Mesendoderm (in vitro differentiated cells): Measurements from ENCODE around the gene CMTR1.

Experiments
- DNase-seq: peaks from one replicate; pipeline ENCODE4 v3.0.0; 2013
- H2AK5ac ChIP-seq: 2 replicates; pipeline ENCODE4 v1.6.1; 2013; ENCODE audit warnings: low read length, inconsistent platforms
- H2BK120ac ChIP-seq: 2 replicates; pipeline ENCODE4 v1.6.1; 2013; ENCODE audit warnings: low read depth, mild to moderate bottlenecking, low read length, moderate library complexity, mixed read lengths
- H2BK15ac ChIP-seq: replicated peaks from 2 replicates; pipeline ENCODE4 v1.6.1; 2013; ENCODE audit warnings: low read depth, mild to moderate bottlenecking, moderate library complexity
- H2BK5ac ChIP-seq: 2 replicates; pipeline ENCODE4 v1.6.1; 2013; ENCODE audit warnings: low read length, inconsistent platforms
- H3K18ac ChIP-seq: 2 replicates; pipeline ENCODE4 v1.6.1; 2013; ENCODE audit warnings: mild to moderate bottlenecking, low read length, mixed read lengths
- H3K23ac ChIP-seq: one replicate; pipeline ENCODE4 v1.6.1; 2013; ENCODE audit warnings: low read length
- H3K27ac ChIP-seq: 2 replicates; pipeline ENCODE4 v1.5.1; 2013; ENCODE audit warnings: low read depth, mild to moderate bottlenecking, inconsistent platforms, low read length, moderate library complexity
- H3K27me3 ChIP-seq: 2 replicates; pipeline ENCODE4 v1.6.1; 2013; ENCODE audit warnings: low read length, control low read depth, mild to moderate bottlenecking, inconsistent platforms; ENCODE audit not compliant: insufficient read depth, poor library complexity
- H3K36me3 ChIP-seq: 2 replicates; pipeline ENCODE4 v1.6.1; 2013; ENCODE audit warnings: low read length, inconsistent platforms; ENCODE audit not compliant: control insufficient read depth, insufficient read depth
- H3K4ac ChIP-seq: one replicate; pipeline ENCODE4 v1.6.1; 2013; ENCODE audit warnings: low read depth, mild to moderate bottlenecking, low read length, moderate library complexity
- H3K4me1 ChIP-seq: 2 replicates; pipeline ENCODE4 v1.6.1; 2013; ENCODE audit warnings: low read depth, low read length, inconsistent platforms; ENCODE audit not compliant: control insufficient read depth
- H3K4me2 ChIP-seq: 2 replicates; pipeline ENCODE4 v1.6.1; 2013; ENCODE audit warnings: low read length
- H3K4me3 ChIP-seq: 2 replicates; pipeline ENCODE4 v1.5.1; 2013; ENCODE audit warnings: mild to moderate bottlenecking, low read length
- H3K56ac ChIP-seq: one replicate; pipeline ENCODE4 v1.6.1; 2013; ENCODE audit warnings: low read length
- H3K79me1 ChIP-seq: 2 replicates; pipeline ENCODE4 v1.6.1; 2013; ENCODE audit warnings: low read length, inconsistent platforms
- H3K79me2 ChIP-seq: 2 replicates; pipeline ENCODE4 v1.6.1; 2013; ENCODE audit warnings: mild to moderate bottlenecking, low read length; ENCODE audit not compliant: control insufficient read depth, insufficient read depth
- H3K9ac ChIP-seq: 2 replicates; pipeline ENCODE4 v1.6.1; 2013; ENCODE audit warnings: low read length, inconsistent platforms
- H4K5ac ChIP-seq: one replicate; pipeline ENCODE4 v1.6.1; 2013; ENCODE audit warnings: low read length
- H4K8ac ChIP-seq: one replicate; pipeline ENCODE4 v1.6.1; 2013; ENCODE audit warnings: low read depth, mild to moderate bottlenecking, control low read depth, low read length, moderate library complexity
- WGBS: extraction: QIAGEN DNeasy Blood & Tissue Kit; methylation state at CpG from one replicate; pipeline ENCODE4 v1.1.7; 2013; ENCODE audit warnings: low lambda C conversion rate, missing lambda C conversion rate; ENCODE audit not compliant: insufficient coverage; ENCODE audit errors: extremely low coverage; 5-methylcytosine and 5-hydroxymethylcytosine counted together

The CMTR1 gene

GRCh38 chr6:37479266-37479854 lies 46.3 kb downstream of the CMTR1 start:
- no CpG with 5 or more reads among the region's 6 CpGs for WGBS
- Histone ChIP-seq H3K27me3 (no peaks in the 10 kb centered on the region), H3K27ac (no peak overlapping the region)

GRCh38 chr6:37480118-37480736 lies 47.2 kb downstream of the CMTR1 start:
- no peak overlapping the region for H2BK15ac ChIP-seq
- no peaks in the 10 kb centered on the region for H3K4me1 ChIP-seq
- no peak overlapping the region for H2BK120ac ChIP-seq
- no CpG with 5 or more reads among the region's 1 CpG for WGBS
- H2AK5ac ChIP-seq, result no peak overlapping the region
- no peak overlapping the region for H3K18ac ChIP-seq
- no peaks in the 10 kb centered on the region for H3K27me3 ChIP-seq
- no peak overlapping the region for H3K9ac ChIP-seq
- H3K79me1 ChIP-seq, result no peaks in the 10 kb centered on the region
- no peak overlapping the region for H3K4me3 ChIP-seq
- no peaks in the 10 kb centered on the region for H3K79me2 ChIP-seq
- DNase-seq, result no peak
- no peak overlapping the region for H3K27ac ChIP-seq
- no peak overlapping the region for H3K56ac ChIP-seq
- no peak overlapping the region for H2BK5ac ChIP-seq
- no peak overlapping the region for H3K23ac ChIP-seq
- H3K36me3 ChIP-seq, result peaks cover 7% of the 10 kb centered on the region
- no peak overlapping the region for H4K8ac ChIP-seq
- no peak overlapping the region for H3K4ac ChIP-seq
- H4K5ac ChIP-seq, result no peak overlapping the region
- no peak overlapping the region for H3K4me2 ChIP-seq

More at GRCh38 chr6:37479266-37479854, 46.3 kb downstream of the CMTR1 start:
- no peak overlapping the region for H4K5ac ChIP-seq
- H3K4me3 ChIP-seq, result no peak overlapping the region
- H3K23ac ChIP-seq, result no peak overlapping the region
- H4K8ac ChIP-seq, result no peak overlapping the region
- DNase-seq, result no peak
- H2BK5ac ChIP-seq, result no peak overlapping the region
- H3K36me3 ChIP-seq, result peaks cover 13% of the 10 kb centered on the region
- H3K79me2 ChIP-seq, result no peaks in the 10 kb centered on the region
- no peak overlapping the region for H2BK15ac ChIP-seq
- H3K56ac ChIP-seq, result no peak overlapping the region
- H2BK120ac ChIP-seq, result no peak overlapping the region
- H3K18ac ChIP-seq, result no peak overlapping the region
- no peak overlapping the region for H3K9ac ChIP-seq
- H3K4me2 ChIP-seq, result no peak overlapping the region
- no peaks in the 10 kb centered on the region for H3K4me1 ChIP-seq
- no peaks in the 10 kb centered on the region for H3K79me1 ChIP-seq
- H3K4ac ChIP-seq, result no peak overlapping the region
- no peak overlapping the region for H2AK5ac ChIP-seq

- Histone ChIP-seq H3K27ac (no peak overlapping the region), H3K18ac (no peak overlapping the region)
Measured at GRCh38 chr6:37480951-37481534, 48.0 kb downstream of the CMTR1 start.

DNA sequence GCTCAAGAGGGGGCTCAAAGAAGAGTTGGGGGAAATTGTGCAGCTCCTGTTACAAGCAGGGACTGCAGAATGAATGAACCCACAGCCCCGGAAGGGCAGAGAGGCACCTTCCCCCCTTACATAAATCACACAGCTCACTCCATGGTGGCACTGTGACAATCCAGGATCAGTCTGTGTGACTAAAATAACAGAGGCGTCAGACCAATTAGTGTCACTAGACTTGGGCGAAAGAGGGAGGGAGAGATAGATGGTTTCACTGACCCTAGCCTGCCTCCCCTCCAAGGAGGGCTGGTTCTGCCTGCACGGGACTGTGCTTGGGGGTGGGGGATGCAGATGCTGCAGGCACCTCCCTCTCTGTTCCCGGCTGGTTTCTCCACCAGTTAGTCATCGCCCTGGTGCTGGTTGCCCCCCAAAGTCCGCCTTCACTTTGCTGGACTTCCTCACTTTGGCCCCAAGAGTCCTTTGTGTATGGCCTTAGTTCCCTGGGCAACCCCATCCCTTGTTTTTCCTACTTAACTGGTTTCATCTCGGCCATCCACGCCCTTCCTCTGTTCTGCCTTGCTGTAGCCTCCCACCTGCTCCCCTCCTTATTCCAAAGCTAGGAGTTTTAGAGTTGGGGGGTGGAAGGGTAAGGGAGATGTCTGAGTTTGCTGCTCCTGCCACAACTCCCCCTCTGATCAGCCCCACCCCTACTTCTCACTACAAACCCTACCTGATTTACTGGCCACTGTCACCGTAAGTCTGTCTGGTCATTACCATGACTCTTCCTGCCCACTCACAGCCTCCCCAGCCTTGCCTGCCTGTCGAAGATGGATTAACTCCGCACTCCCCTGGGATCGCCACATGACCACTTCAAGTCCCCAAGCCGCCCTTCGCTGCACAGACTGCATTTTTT lies 48.9 kb downstream of the CMTR1 start:
- no peak for DNase-seq
- Histone ChIP-seq H3K4me1 (no peaks in the 10 kb centered on the region), H4K5ac (no peak overlapping the region), H3K4me2 (no peak overlapping the region), H3K79me1 (no peaks in the 10 kb centered on the region), H3K79me2 (no peaks in the 10 kb centered on the region), H3K9ac (no peak overlapping the region), H4K8ac (no peak overlapping the region), H3K36me3 (peaks cover 7% of the 10 kb centered on the region), H2BK5ac (no peak overlapping the region), H3K56ac (no peak overlapping the region), H3K27ac (no peak overlapping the region), H3K4ac (no peak overlapping the region), H3K23ac (no peak overlapping the region), H3K27me3 (no peaks in the 10 kb centered on the region), H3K18ac (no peak overlapping the region), H2BK120ac (no peak overlapping the region), H2BK15ac (no peak overlapping the region), H2AK5ac (no peak overlapping the region), H3K4me3 (no peak overlapping the region)
- WGBS, result no CpG with 5 or more reads among the region's 15 CpGs

More at GRCh38 chr6:37480951-37481534, 48.0 kb downstream of the CMTR1 start:
- H3K79me1 ChIP-seq, result no peaks in the 10 kb centered on the region
- H2AK5ac ChIP-seq, result no peak overlapping the region
- no peak overlapping the region for H3K4me2 ChIP-seq
- no peak overlapping the region for H3K56ac ChIP-seq
- no peak overlapping the region for H3K9ac ChIP-seq
- H3K79me2 ChIP-seq, result no peaks in the 10 kb centered on the region
- no peak overlapping the region for H3K23ac ChIP-seq
- no peak overlapping the region for H3K4ac ChIP-seq
- H4K5ac ChIP-seq, result no peak overlapping the region
- peaks cover 7% of the 10 kb centered on the region for H3K36me3 ChIP-seq
- DNase-seq, result no peak
- no peak overlapping the region for H2BK15ac ChIP-seq
- WGBS, result no CpG with 5 or more reads among the region's 7 CpGs
- H3K4me3 ChIP-seq, result no peak overlapping the region
- H3K4me1 ChIP-seq, result no peaks in the 10 kb centered on the region
- H2BK5ac ChIP-seq, result no peak overlapping the region
- H3K27me3 ChIP-seq, result no peaks in the 10 kb centered on the region
- no peak overlapping the region for H2BK120ac ChIP-seq
- H4K8ac ChIP-seq, result no peak overlapping the region

DNA sequence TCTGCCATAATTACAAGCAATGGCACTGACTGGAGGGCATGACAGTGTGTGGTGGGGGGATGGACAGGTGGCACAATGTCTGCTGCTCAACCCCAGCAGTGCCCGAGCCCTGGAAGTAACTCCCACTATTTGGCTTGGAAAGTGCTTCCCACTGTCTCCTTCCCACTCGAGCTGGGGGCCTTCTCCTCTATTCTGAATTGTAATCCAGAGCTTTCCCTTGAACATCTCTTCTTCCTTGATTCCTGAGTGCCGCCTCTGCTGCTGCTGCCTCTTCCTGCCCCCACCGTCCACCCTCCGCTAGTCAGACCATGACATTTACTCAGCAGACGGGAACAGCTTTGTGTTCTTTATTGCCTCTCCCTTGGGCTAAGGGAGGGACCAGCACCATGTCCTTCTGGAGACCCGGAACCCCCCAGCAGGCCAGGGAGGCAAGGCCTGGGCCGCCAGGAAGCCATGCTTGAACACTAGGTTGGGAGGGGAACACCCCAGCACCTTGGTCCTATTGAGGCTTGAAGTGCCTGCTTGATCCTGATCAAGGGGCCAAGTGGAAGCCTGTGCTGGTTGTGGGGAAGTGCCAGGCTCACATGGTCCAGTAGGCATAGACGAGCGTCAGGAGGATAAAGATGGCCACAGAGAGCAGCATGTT lies 49.7 kb downstream of the CMTR1 start:
- no peak overlapping the region for H4K8ac ChIP-seq
- no peak overlapping the region for H3K4me3 ChIP-seq
- H4K5ac ChIP-seq, result no peak overlapping the region
- H2BK5ac ChIP-seq, result no peak overlapping the region
- no peak overlapping the region for H3K56ac ChIP-seq
- DNase-seq, result no peak
- H3K4ac ChIP-seq, result no peak overlapping the region
- no peak overlapping the region for H2BK120ac ChIP-seq
- peaks cover 7% of the 10 kb centered on the region for H3K36me3 ChIP-seq
- no peak overlapping the region for H3K27ac ChIP-seq
- H3K18ac ChIP-seq, result no peak overlapping the region
- no CpG with 5 or more reads among the region's 10 CpGs for WGBS
- no peak overlapping the region for H2BK15ac ChIP-seq
- H3K79me1 ChIP-seq, result no peaks in the 10 kb centered on the region
- no peak overlapping the region for H2AK5ac ChIP-seq
- no peaks in the 10 kb centered on the region for H3K27me3 ChIP-seq
- H3K23ac ChIP-seq, result no peak overlapping the region
- no peaks in the 10 kb centered on the region for H3K4me1 ChIP-seq
- H3K79me2 ChIP-seq, result no peaks in the 10 kb centered on the region
- no peak overlapping the region for H3K4me2 ChIP-seq
- H3K9ac ChIP-seq, result no peak overlapping the region
